ENCODE results near the gene HUS1. TPM values are rescaled to one million over a fixed set of nuclear protein-coding genes. Genes with fewer than 3 reads are reported as not detected.
"Not testable (repeated sequence)": the region's sequence is repeated elsewhere in the genome, so short reads cannot be mapped to it uniquely, and the experiment has no call there.

The HUS1 gene
- total RNA-seq, 4 donors from 2014 or later, result 37.2 to 74.8 (median 52.3) TPM

- intact Hi-C loops (cut with DNase I; ENCODE audit: low total_unique reads) (no loop called here), in situ Hi-C loops (cut with MboI; ENCODE audit: low pct_ligation_motif_present in 1 of 4, low pct_unique_long_range_greater_than_20kb in 1 of 4, low sequenced_read_pairs in 3 of 4) (no loop called here)
- no peaks in the 10 kb centered on the region for H3K4me1 ChIP-seq
- H3K4me3 ChIP-seq, result no peak overlapping the region
- no peaks in the 10 kb centered on the region for H3K36me3 ChIP-seq
- 87 to 100% methylated on average over 1 to 11 of the region's 11 CpGs for WGBS, 2 donors (ENCODE audit: low coverage in 1 of 2)
- DNase-seq, result no peak
- no peak overlapping the region for H3K27ac ChIP-seq
- H3K9me3 ChIP-seq, result no peaks in the 10 kb centered on the region
- TF ChIP-seq POLR2A (IDR thresholded peaks at IDR 0.05) (no peak), EP300 (IDR thresholded peaks at IDR 0.05; ENCODE audit: low read depth) (no peak), CTCF (IDR thresholded peaks at IDR 0.05) (no peak), POLR2AphosphoS5 (IDR thresholded peaks at IDR 0.05) (no peak)
- H3K27me3 ChIP-seq, result no peaks in the 10 kb centered on the region
These were observed 46.9 kb downstream of the HUS1 start for GRCh38 chr7:47932466-47933037.

GRCh38 chr7:47932016-47932415 is 47.4 kb downstream of the HUS1 start:
- no peaks in the 10 kb centered on the region for H3K9me3 ChIP-seq
- H3K4me3 ChIP-seq, result no peak overlapping the region
- H3K4me1 ChIP-seq, result no peaks in the 10 kb centered on the region
- no peak for TF ChIP-seq POLR2A (IDR thresholded peaks at IDR 0.05)
- no peak for TF ChIP-seq POLR2AphosphoS5 (IDR thresholded peaks at IDR 0.05)
- TF ChIP-seq EP300 (IDR thresholded peaks at IDR 0.05; ENCODE audit: low read depth), result no peak
- TF ChIP-seq CTCF (IDR thresholded peaks at IDR 0.05), result no peak
- H3K27ac ChIP-seq, result no peak overlapping the region
- WGBS, 2 donors (ENCODE audit: low coverage in 1 of 2), result 58% methylated on average over 6 of the region's 6 CpGs; no CpG with 5 or more reads in 1 of the 2 donors
- in situ Hi-C loops (cut with MboI; ENCODE audit: low pct_ligation_motif_present in 1 of 4, low pct_unique_long_range_greater_than_20kb in 1 of 4, low sequenced_read_pairs in 3 of 4), result no loop called here
- H3K36me3 ChIP-seq, result no peaks in the 10 kb centered on the region
- no peaks in the 10 kb centered on the region for H3K27me3 ChIP-seq
- no peak for DNase-seq
- intact Hi-C loops (cut with DNase I; ENCODE audit: low total_unique reads), result no loop called here

GRCh38 chr7:47931005-47932004 is 48.1 kb downstream of the HUS1 start:
- Histone ChIP-seq H3K4me3 (no peak overlapping the region), H3K27me3 (no peaks in the 10 kb centered on the region), H3K36me3 (no peaks in the 10 kb centered on the region), H3K4me1 (no peaks in the 10 kb centered on the region), H3K27ac (no peak overlapping the region), H3K9me3 (no peaks in the 10 kb centered on the region)
- 63 to 91% methylated on average over 2 to 18 of the region's 18 CpGs for WGBS, 2 donors (ENCODE audit: low coverage in 1 of 2)
- TF ChIP-seq EP300 (IDR thresholded peaks at IDR 0.05; ENCODE audit: low read depth), result no peak
- TF ChIP-seq POLR2AphosphoS5 (IDR thresholded peaks at IDR 0.05), result no peak
- TF ChIP-seq POLR2A (IDR thresholded peaks at IDR 0.05), result no peak
- in situ Hi-C loops (cut with MboI; ENCODE audit: low pct_ligation_motif_present in 1 of 4, low pct_unique_long_range_greater_than_20kb in 1 of 4, low sequenced_read_pairs in 3 of 4) (no loop called here), intact Hi-C loops (cut with DNase I; ENCODE audit: low total_unique reads) (no loop called here)
- no peak for DNase-seq

GRCh38 chr7:47924266-47924665 is 55.1 kb downstream of the HUS1 start:
- WGBS, 2 donors (ENCODE audit: low coverage in 1 of 2), result 83 to 85% methylated on average over 2 of the region's 2 CpGs
- TF ChIP-seq CTCF (IDR thresholded peaks at IDR 0.05), result no peak
- no peak for TF ChIP-seq EP300 (IDR thresholded peaks at IDR 0.05; ENCODE audit: low read depth)
- TF ChIP-seq POLR2AphosphoS5 (IDR thresholded peaks at IDR 0.05), result no peak
- TF ChIP-seq POLR2A (IDR thresholded peaks at IDR 0.05), result no peak

GRCh38 chr7:47923081-47923875 is 56.1 kb downstream of the HUS1 start:
- H3K36me3 ChIP-seq; intact Hi-C loops (cut with DNase I; ENCODE audit: low total_unique reads); H3K4me3 ChIP-seq; H3K27me3 ChIP-seq; DNase-seq; H3K4me1 ChIP-seq; H3K9me3 ChIP-seq; H3K27ac ChIP-seq; in situ Hi-C loops (cut with MboI; ENCODE audit: low pct_ligation_motif_present in 1 of 4, low pct_unique_long_range_greater_than_20kb in 1 of 4, low sequenced_read_pairs in 3 of 4): not testable (repeated sequence)
- 78 to 81% methylated on average over 6 to 8 of the region's 8 CpGs for WGBS, 2 donors (ENCODE audit: low coverage in 1 of 2)

More at GRCh38 chr7:47924266-47924665, 55.1 kb downstream of the HUS1 start:
- in situ Hi-C loops (cut with MboI; ENCODE audit: low pct_ligation_motif_present in 1 of 4, low pct_unique_long_range_greater_than_20kb in 1 of 4, low sequenced_read_pairs in 3 of 4), result no loop called here
- H3K36me3 ChIP-seq, result no peaks in the 10 kb centered on the region
- H3K27me3 ChIP-seq, result no peaks in the 10 kb centered on the region
- no peak overlapping the region for H3K27ac ChIP-seq
- no peak for DNase-seq
- H3K9me3 ChIP-seq, result no peaks in the 10 kb centered on the region
- H3K4me1 ChIP-seq, result no peaks in the 10 kb centered on the region
- H3K4me3 ChIP-seq, result no peak overlapping the region
- intact Hi-C loops (cut with DNase I; ENCODE audit: low total_unique reads), result no loop called here

- intact Hi-C loops (cut with DNase I; ENCODE audit: low total_unique reads); H3K36me3 ChIP-seq; H3K4me3 ChIP-seq; H3K27me3 ChIP-seq; H3K4me1 ChIP-seq; in situ Hi-C loops (cut with MboI; ENCODE audit: low pct_ligation_motif_present in 1 of 4, low pct_unique_long_range_greater_than_20kb in 1 of 4, low sequenced_read_pairs in 3 of 4); H3K9me3 ChIP-seq; DNase-seq; H3K27ac ChIP-seq: not testable (repeated sequence)
- 91% methylated on average over 1 of the region's 1 CpG; no CpG with 5 or more reads in 1 of the 2 donors for WGBS, 2 donors (ENCODE audit: low coverage in 1 of 2)
These were observed 62.9 kb downstream of the HUS1 start for GRCh38 chr7:47916514-47916913.

All from transverse colon (tissue), 4 donors.